Esophagus squamous epithelium (tissue), 5 donors: ENCODE data around the gene RANBP3L. TPM values are rescaled to one million over a fixed set of nuclear protein-coding genes. Genes with fewer than 3 reads are reported as not detected.
"Not testable (repeated sequence)": the region's sequence is repeated elsewhere in the genome, so short reads cannot be mapped to it uniquely, and the experiment has no call there.

Source experiments
- DNase-seq: peaks from one replicate; lab custom pipeline; 2025; lab: John Stamatoyannopoulos, UW
- H3K27ac ChIP-seq, 4 donors: fragments of 200-600 bp; sonication (generic); one replicate each; pipeline ENCODE4 v1.5.1; 2016 to 2019; ENCODE audit warnings: mild to moderate bottlenecking in 1 of 4
- H3K27me3 ChIP-seq, 4 donors: fragments of 200-600 bp; sonication (generic); 1 replicate in 3 of 4; 2 replicates in 1 of 4; pipeline versions ENCODE4 v1.5.1 to v1.6.0; 2017 to 2021; ENCODE audit warnings: antibody characterized with exemption in 1 of 4
- H3K36me3 ChIP-seq, 3 donors: fragments of 200-600 bp; sonication (generic); one replicate each; pipeline ENCODE4 v1.5.1; 2016 to 2019
- H3K4me1 ChIP-seq, 3 donors: fragments of 200-600 bp; sonication (generic); one replicate each; pipeline ENCODE4 v1.5.1; 2017 to 2019
- H3K4me3 ChIP-seq, 4 donors: fragments of 200-600 bp; sonication (generic); 1 replicate in 3 of 4; 2 replicates in 1 of 4; pipeline ENCODE4 v1.5.1; 2016 to 2019; ENCODE audit warnings: mild to moderate bottlenecking in 2 of 4, moderate library complexity in 1 of 4
- H3K9me3 ChIP-seq, 3 donors: fragments of 200-600 bp; sonication (generic); one replicate each; pipeline ENCODE4 v1.5.1; 2016 to 2019
- CTCF ChIP-seq, 6 experiments: fragments of 450-650 bp in 4 of 6; fragments of 200-600 bp in 2 of 6; sonication (generic) in 2 of 6; IDR thresholded peaks; one replicate each; pipeline ENCODE4 v1.5.1; 2016 to 2019; ENCODE audit warnings: antibody characterized with exemption in 6 of 6, mild to moderate bottlenecking in 4 of 6, moderate library complexity in 4 of 6
- POLR2A ChIP-seq, 4 donors: fragments of 450-650 bp; IDR thresholded peaks; one replicate each; pipeline ENCODE4 v1.6.1; 2017; ENCODE audit warnings: antibody characterized with exemption in 4 of 4, mild to moderate bottlenecking in 4 of 4, moderate library complexity in 3 of 4
- WGBS, 2 donors: methylation state at CpG; one replicate each; pipeline ENCODE4 v1.1.5; 2018; 5-methylcytosine and 5-hydroxymethylcytosine counted together
- intact Hi-C: fragments of 100-400 bp; cut with DNase I; formaldehyde crosslinking; loops from one replicate; pipeline ENCODE4 v1.15.0; 2022
- total RNA-seq, 4 donors: library from RNA; depleted of rRNA; stranded (reverse); fragments of >200 nt; gene quantifications; one replicate each; pipeline ENCODE4 v1.1.0, GENCODE V29; 2016
- donor health status: DM: yes; HTN: yes; CAD: no.

The RANBP3L gene
- total RNA-seq, 4 donors from 2014 or later = 0.30 to 0.57 (median 0.56) TPM; not detected in 1

GRCh38 chr5:36334315-36334714 lies 32.6 kb upstream of the RANBP3L start:
- no peak for DNase-seq
- 75 to 81% methylated on average over 5 of the region's 5 CpGs for WGBS, 2 donors
- H3K27me3 ChIP-seq = no peaks in the 10 kb centered on the region
- H3K27ac ChIP-seq = no peak overlapping the region
- intact Hi-C loops = no loop called here
- no peaks in the 10 kb centered on the region for H3K36me3 ChIP-seq
- TF ChIP-seq CTCF (IDR thresholded peaks at IDR 0.05) (no peak), POLR2A (IDR thresholded peaks at IDR 0.05) (no peak)
- no peaks in the 10 kb centered on the region for H3K9me3 ChIP-seq
- no peak overlapping the region for H3K4me3 ChIP-seq
- H3K4me1 ChIP-seq = no peaks in the 10 kb centered on the region

- H3K9me3 ChIP-seq, H3K27ac ChIP-seq, intact Hi-C loops, H3K4me1 ChIP-seq, H3K36me3 ChIP-seq, DNase-seq, H3K4me3 ChIP-seq, H3K27me3 ChIP-seq: not testable (repeated sequence)
- WGBS, 2 donors = 88 to 89% methylated on average over 9 to 13 of the region's 13 CpGs
Measured at GRCh38 chr5:36332720-36333119, 31.0 kb upstream of the RANBP3L start.

GRCh38 chr5:36325196-36325595 lies 23.5 kb upstream of the RANBP3L start:
- intact Hi-C loops = no loop called here
- Histone ChIP-seq H3K27me3 (no peaks in the 10 kb centered on the region), H3K4me3 (no peak overlapping the region), H3K27ac (no peak overlapping the region), H3K4me1 (no peaks in the 10 kb centered on the region), H3K36me3 (no peaks in the 10 kb centered on the region), H3K9me3 (no peaks in the 10 kb centered on the region)
- no peak for TF ChIP-seq CTCF (IDR thresholded peaks at IDR 0.05)
- TF ChIP-seq POLR2A (IDR thresholded peaks at IDR 0.05) = no peak
- DNase-seq = no peak

GRCh38 chr5:36323926-36324781 lies 22.5 kb upstream of the RANBP3L start:
- no peak overlapping the region for H3K4me3 ChIP-seq
- DNase-seq = no peak
- 63 to 71% methylated on average over 3 to 5 of the region's 6 CpGs for WGBS, 2 donors
- H3K27ac ChIP-seq = no peak overlapping the region
- intact Hi-C loops = no loop called here
- TF ChIP-seq CTCF (IDR thresholded peaks at IDR 0.05) = no peak
- no peak for TF ChIP-seq POLR2A (IDR thresholded peaks at IDR 0.05)
- no peaks in the 10 kb centered on the region for H3K27me3 ChIP-seq
- no peaks in the 10 kb centered on the region for H3K4me1 ChIP-seq
- no peaks in the 10 kb centered on the region for H3K9me3 ChIP-seq
- no peaks in the 10 kb centered on the region for H3K36me3 ChIP-seq

GRCh38 chr5:36312953-36313672 lies 11.4 kb upstream of the RANBP3L start:
- intact Hi-C loops = no loop called here
- Histone ChIP-seq H3K27me3 (peaks cover 0 to 4% (median 0%) of the 10 kb centered on the region in 4 donors), H3K36me3 (no peaks in the 10 kb centered on the region), H3K4me1 (no peaks in the 10 kb centered on the region), H3K4me3 (no peak overlapping the region), H3K27ac (no peak overlapping the region), H3K9me3 (no peaks in the 10 kb centered on the region)
- TF ChIP-seq CTCF (IDR thresholded peaks at IDR 0.05) = no peak
- no peak for TF ChIP-seq POLR2A (IDR thresholded peaks at IDR 0.05)
- 54 to 77% methylated on average over 1 of the region's 1 CpG for WGBS, 2 donors
- no peak for DNase-seq
